C4-2B (cell line): ENCODE measurements around the gene STAMBP.
A peak's percentile ranks its signal among the peaks of the same experiment; 100 is the strongest.
"Not testable (repeated sequence)": the region's sequence is repeated elsewhere in the genome, so short reads cannot be mapped to it uniquely, and the experiment has no call there.

Source experiments
- H3K27ac ChIP-seq: fragments of 450-650 bp; 2 replicates; pipeline ENCODE4 v1.5.1; 2017
- ZFX ChIP-seq: fragments of 450-650 bp; IDR thresholded peaks from 2 replicates; pipeline ENCODE4 v1.6.1; 2017
- TF ChIP-seq, protein P1 (sequence below): fragments of 450-650 bp; conservative IDR thresholded peaks from 2 replicates; pipeline ENCODE4 v1.5.1; 2017; ENCODE audit warnings: mild to moderate bottlenecking

STAMBP gene

GRCh38 chr2:73868204-73868978 is 39.6 kb downstream of the STAMBP start:
- no peak for TF ChIP-seq ZFX
- TF ChIP-seq, protein P1, sequence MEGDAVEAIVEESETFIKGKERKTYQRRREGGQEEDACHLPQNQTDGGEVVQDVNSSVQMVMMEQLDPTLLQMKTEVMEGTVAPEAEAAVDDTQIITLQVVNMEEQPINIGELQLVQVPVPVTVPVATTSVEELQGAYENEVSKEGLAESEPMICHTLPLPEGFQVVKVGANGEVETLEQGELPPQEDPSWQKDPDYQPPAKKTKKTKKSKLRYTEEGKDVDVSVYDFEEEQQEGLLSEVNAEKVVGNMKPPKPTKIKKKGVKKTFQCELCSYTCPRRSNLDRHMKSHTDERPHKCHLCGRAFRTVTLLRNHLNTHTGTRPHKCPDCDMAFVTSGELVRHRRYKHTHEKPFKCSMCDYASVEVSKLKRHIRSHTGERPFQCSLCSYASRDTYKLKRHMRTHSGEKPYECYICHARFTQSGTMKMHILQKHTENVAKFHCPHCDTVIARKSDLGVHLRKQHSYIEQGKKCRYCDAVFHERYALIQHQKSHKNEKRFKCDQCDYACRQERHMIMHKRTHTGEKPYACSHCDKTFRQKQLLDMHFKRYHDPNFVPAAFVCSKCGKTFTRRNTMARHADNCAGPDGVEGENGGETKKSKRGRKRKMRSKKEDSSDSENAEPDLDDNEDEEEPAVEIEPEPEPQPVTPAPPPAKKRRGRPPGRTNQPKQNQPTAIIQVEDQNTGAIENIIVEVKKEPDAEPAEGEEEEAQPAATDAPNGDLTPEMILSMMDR, result no peak

DNA sequence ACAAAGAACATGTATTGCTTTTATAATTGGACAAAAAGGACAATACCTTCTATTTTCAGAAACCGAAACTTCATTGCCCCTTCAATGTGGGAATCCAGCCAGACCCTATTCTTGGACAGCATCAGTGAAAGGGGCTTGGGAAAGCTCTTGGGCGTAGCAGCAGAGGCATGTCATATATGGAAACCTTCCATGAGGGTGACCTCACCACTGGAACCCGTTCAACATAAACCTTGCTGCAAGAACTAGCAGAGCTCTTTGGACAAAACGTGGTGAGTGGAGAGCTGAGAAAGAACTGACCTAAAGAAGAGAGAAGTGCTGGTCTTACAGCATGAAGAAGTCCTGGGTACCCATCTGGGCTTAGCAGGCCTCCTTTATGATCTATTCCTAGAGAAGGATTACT is 41.3 kb downstream of the STAMBP start:
- H3K27ac ChIP-seq, result no peak overlapping the region
- TF ChIP-seq, protein P1, result no peak
- no peak for TF ChIP-seq ZFX

More at GRCh38 chr2:73868204-73868978, 39.6 kb downstream of the STAMBP start:
- H3K27ac ChIP-seq, result no peak overlapping the region

- H3K27ac ChIP-seq, result peak overlapping the region; percentile 63
- TF ChIP-seq, protein P1, result no peak
- no peak for TF ChIP-seq ZFX
Measured at GRCh38 chr2:73877071-73877802, 48.5 kb downstream of the STAMBP start.

- peak overlapping the region; percentile 43; the same call in 1 of the 2 replicates for H3K27ac ChIP-seq
Measured at GRCh38 chr2:73877984-73878383, 49.2 kb downstream of the STAMBP start.

DNA sequence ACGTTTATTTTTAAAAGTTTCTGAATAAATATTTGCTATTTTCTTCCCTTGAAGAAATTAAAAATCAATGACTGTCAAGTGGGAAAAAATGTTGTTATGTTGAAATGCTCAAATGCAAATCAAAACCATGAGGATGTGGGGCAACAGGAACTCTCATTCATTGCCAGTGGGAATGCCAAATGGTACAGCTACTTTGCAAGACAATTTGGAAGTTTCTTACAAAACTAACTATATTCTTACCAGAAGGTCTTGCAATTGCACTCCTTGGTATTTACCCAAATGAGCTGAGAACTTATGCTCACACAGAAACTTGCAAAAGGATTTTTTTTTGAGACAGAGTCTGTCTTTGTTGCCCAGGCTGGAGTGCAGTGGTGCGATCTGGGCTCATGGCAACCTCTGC is 56.6 kb downstream of the STAMBP start:
- TF ChIP-seq ZFX, result no peak
- TF ChIP-seq, protein P1, result no peak

GRCh38 chr2:73886357-73886756 is 57.6 kb downstream of the STAMBP start:
- H3K27ac ChIP-seq, result no peak overlapping the region
- TF ChIP-seq ZFX, result no peak
- TF ChIP-seq, protein P1, result no peak

More for the DNA sequence above, 56.6 kb downstream of the STAMBP start:
- no peak overlapping the region for H3K27ac ChIP-seq

- not testable (repeated sequence) for H3K27ac ChIP-seq
Measured at GRCh38 chr2:73887596-73888353, 59.0 kb downstream of the STAMBP start.

- no peak for TF ChIP-seq ZFX
- TF ChIP-seq, protein P1, result no peak
- H3K27ac ChIP-seq, result no peak overlapping the region
Measured at GRCh38 chr2:73888388-73888787, 59.6 kb downstream of the STAMBP start.
